Fibroblast of skin of left quadriceps (primary cell): Measurements from ENCODE around the gene SETD6.

Experiments used
- DNase-seq, 2 experiments: peaks; one replicate each; pipeline ENCODE4 v3.0.0-alpha.2; 2013; ENCODE audit warnings: low read depth in 2 of 2

SETD6 gene

GRCh38 chr16:58507963-58508670, 7.2 kb upstream of the SETD6 start:
- no peak for DNase-seq

DNA sequence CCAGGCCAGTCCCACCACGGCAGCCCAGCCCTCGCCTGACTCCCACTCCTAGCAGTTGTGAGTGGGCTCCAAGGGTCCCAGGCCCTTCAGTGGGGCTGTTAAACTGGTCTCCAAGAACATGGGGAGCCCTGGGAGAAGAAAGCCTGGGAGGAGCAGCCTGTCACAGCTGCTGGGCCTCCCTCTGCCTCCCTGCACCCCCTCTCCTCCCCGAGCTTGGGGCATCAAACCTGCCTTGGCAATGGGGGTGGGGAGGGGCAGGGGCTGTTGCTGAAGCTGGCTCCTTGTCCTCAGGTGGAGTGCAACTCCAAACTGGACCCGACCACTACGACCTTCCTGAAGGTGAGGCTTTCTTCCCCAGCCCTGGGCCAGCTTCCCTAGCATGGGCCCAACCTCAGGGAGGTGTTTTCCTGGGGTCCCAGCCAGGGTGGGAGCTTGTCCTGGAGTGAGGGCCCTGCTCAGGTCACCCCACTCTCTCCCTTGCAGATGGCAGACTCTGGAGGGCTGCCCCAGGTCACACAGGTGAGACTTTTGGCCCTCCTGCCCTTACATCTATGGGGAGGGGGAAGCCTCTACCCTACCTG, 6.6 kb upstream of the SETD6 start:
- no peak for DNase-seq

DNA sequence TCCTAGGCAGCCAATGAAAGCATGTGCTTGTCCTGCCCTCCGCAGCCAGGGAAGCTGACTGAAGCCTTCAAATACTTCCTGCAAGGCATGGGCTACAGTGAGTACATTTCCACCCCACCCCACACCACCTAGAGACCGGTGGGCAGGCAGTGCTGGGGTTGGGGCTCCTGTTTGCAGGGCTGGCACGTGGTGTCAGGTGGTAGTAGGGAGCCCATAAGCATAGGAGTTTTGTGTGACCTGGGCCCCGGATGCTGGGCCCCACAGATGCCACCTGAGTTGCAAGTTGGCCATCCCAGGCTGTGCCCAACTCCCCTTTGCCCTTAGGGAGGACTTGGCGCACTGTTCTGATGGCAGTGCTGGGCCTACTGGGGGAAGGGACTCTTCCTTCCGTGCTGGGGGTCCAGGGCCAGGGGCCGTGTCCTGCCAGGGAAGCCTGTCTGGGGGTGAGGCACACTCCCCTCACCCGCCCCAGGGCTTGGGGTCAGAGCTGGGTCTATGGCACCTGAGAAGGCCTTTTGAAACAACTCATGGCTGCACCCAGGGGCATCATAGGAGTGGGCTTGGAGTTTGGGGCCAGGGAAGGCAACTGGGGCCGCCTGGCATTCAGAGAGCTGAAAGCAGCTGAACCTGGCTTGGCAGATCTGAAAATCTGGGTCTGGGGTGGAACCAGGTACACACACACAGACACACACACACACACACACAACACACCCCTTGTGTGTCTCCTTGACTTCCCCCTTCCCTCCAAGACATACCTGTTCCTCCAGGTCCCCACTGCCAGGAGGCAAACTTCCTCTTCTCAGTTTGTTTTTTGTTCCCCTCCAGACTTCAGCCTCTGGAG, 5.8 kb upstream of the SETD6 start:
- no peak for DNase-seq

DNA sequence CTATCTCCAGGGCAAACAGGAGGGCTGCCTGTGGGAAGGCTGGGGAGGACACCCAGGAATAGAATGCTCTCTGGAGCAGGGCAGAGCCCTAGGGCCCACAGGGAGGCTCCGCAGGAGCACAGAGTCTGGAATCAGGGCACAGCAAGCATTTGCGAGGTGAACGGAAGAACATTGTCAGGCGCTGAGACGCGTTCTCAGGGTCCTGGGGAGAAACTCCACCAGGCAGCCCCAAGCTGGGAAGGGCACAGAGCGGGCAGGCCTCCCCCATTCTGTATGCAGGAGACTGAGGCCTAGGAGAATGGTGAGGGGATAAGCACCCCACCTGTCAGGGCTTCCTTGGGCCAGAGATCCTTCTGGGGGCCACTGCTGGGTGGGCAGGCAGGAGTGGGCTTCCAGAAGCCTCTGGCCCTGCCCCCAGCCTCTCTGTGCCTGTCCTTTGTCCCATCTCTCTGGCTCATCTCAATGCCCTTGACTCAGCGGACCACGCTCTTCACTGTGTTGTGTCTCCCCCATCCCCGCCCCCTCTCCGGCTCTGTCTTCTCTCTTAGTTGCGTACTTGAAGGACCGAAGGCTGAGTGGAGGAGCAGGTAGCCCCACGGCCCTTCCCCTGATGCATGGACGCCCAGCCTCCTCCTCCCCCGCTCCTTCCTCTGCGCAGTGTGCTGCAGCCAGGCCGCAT, 5.1 kb upstream of the SETD6 start:
- DNase-seq, result no peak

GRCh38 chr16:58510776-58511628, 4.3 kb upstream of the SETD6 start:
- no peak for DNase-seq

DNA sequence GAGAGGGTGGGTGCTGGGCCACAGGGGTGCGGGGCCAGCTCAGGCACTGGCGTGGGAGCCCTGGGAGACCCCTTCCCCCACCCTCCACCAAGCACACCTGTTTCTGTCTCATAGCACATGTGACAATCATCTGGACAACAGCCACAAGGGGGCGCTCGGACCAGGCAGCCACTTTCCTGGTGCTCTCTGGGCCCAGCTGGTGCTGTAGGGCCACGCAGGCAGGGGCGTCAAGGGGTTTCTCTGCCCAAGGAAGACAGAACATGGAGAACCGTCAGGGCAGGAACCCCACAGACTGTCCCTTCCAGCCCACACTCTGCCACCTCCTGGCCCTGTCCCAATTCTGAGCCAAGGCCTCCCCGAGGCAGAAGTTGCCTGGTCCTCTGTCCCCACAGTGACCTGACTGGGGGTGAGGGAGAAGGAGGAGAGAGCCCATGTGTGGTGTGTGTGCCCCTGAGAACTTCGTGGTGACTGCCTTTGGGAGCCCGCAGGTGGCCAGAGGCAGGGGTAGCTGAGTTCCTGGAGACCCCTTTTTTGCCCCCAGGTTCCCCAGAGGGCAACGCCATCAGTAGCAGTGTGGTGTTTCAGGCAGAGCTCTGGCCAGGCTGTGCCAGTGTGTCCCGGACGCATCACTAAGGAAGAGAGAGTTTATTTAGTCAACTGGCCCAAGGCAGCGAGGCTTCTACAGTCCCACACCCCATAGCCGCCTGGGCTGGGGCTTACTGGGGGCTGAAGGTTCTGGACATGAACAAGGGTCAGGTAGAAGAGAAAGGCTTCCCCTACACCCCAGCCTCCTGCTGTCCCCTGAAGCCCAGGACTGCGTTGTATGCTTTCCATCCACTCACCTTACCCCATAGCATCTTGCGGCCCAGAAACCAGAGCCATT, 3.1 kb upstream of the SETD6 start:
- peak in 1 of 2 experiments; percentile 20 for DNase-seq

DNA sequence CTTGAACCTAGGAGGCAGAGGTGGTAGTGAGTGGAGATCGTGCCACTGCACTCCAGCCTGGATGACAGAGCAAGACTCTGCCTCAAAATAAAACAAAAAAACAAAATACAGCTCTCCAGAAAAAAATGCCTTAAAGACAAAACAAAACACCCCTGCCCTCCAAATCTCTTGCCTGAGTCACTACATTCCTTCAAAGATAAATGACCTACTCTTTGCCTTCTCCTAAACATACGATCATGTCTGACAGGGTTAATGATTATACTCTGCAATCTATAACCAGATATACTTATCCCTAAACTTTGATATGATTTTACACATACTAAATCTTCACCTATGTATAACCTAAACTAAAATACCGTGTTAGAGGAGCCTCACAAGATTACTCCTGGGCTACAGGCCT, 1.4 kb upstream of the SETD6 start:
- no peak for DNase-seq

GRCh38 chr16:58515871-58516767, 802 bp downstream of the SETD6 start:
- no peak for DNase-seq

DNA sequence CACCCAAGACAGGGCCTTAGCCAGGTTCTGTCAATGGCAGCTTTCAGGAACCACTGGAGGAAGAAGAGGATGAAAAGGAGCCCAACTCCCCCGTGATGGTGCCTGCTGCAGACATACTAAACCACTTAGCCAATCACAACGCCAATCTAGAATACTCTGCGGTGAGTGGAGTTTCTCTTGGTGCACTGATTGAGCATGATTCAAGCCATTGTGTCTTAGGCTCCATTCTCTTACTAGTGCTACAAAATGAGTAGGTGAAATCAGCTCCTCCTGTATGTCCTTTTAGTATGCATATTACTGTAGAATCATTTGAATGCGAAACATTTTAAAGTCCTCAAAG, 1.4 kb downstream of the SETD6 start:
- DNase-seq, result no peak

GRCh38 chr16:58518083-58518979, 3.0 kb downstream of the SETD6 start:
- DNase-seq, result no peak

DNA sequence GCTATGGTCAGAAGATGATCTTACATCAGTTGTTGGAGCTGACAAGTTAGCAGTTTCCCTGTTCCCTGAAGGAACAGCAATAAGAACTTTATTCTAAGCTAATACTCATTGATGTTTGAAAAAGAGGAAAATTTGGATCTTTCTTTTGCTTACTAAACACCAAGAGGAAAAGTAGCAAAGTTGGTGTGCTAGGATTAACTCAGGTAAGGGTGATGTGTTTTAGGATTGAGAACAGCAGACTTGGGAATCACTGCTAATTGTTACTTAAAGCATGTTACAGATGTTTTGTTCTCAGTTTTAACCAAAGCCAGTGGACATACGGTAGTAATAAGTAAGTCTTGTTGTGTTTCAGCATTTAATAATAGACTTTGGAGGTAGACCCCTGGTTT, 3.7 kb downstream of the SETD6 start:
- no peak for DNase-seq

- DNase-seq, result no peak
Measured at GRCh38 chr16:58519707-58520106, 4.4 kb downstream of the SETD6 start.

- peak; percentile 22 to 24 for DNase-seq
Measured at GRCh38 chr16:58530179-58530578, 14.9 kb downstream of the SETD6 start.

DNA sequence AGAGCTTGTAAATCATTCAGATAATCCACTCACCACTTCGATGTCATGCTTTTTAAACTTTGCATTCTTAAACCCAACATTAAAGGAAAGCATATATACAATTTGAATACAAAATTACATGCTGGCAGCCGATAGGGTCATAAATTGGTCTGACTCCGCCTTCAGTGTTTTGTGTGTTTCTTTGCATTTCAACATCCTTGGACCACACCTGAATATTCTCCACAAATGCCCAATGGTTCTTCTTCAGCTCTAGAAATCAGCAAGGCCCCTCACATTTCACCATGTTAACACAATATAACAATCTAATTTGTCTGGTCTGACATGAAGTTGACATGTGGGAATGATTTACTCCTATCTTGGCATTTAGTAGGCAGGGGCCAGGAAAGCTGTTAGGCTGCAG, 17.1 kb downstream of the SETD6 start:
- no peak for DNase-seq

DNA sequence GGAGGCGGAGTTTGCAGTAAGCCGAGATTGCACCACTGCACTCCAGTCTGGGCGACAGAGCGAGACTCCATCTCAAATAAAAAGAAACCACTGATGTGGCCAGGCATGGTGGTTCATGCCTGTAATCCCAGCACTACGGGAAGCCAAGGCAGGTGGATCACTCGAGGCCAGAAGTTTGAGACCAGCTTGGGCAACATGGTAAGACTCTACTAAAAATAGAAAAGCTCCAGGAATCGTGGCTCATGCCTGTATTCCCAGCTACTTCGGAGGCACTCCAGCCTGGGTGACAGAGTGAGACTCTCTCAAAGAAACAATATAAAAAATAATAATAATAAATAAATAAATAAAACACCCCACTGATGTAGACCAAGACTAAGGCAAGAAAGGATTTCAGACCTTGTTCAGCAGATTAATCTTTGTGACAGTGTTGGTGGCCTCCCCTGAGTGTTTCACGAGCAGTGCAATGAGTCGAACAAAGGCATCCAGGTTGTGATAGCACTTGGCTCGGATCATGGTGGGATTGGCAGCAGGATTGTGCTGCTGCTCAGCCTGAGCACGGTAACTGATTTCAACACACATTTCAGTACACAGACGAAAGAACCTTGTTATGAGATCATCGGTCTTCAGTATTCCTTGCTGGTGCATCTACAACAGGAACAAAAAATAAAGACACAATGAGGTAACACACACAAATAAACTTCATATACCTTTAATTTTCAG, 18.6 kb downstream of the SETD6 start:
- no peak for DNase-seq

- no peak for DNase-seq
Measured at GRCh38 chr16:58535100-58535499, 19.8 kb downstream of the SETD6 start.

DNA sequence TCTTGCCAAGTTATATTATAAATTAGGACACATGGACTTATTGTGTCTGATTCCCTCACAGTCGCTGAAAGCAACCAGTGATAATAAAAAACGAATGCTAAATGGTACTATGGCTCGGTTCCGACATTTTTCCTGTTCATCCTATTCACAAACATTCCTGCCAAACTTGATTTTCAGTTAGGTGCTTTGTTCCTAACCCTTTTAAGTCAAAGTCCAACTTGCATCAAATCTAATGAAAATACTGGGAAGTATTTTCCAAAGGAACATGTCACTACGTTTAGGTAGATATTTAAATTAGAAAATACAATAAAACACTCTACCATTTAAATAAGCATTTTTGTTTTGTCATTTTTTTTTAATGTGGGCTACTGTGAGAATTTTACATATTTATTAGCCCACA, 21.0 kb downstream of the SETD6 start:
- no peak for DNase-seq
